HG02885 (cell line): ENCODE results near the gene TRAK2.
"Not testable (repeated sequence)": the region's sequence is repeated elsewhere in the genome, so short reads cannot be mapped to it uniquely, and the experiment has no call there.

ENCODE experiments used
- ATAC-seq: cut with Tn5 transposase; IDR thresholded peaks from one replicate; pipeline ENCODE4 v1.9.1; 2021; ENCODE audit warnings: mild to moderate bottlenecking; ENCODE audit not compliant: unreplicated experiment, poor library complexity

Gene TRAK2

GRCh38 chr2:201451292-201452057 lies at the start of gene TRAK2, which contains the start of gene STRADB:
TSS of gene TRAK2 (minus strand) at chr2:201451458. CDS start at chr2:201420507, 30,951 bp downstream.
TSS of gene STRADB (plus strand) at chr2:201451740. CDS start at chr2:201454841, 3,101 bp downstream.
- ATAC-seq: peak; percentile 96

GRCh38 chr2:201500534-201500933 lies 49.3 kb upstream of the TRAK2 start:
- no peak for ATAC-seq

- ATAC-seq: no peak
Measured at GRCh38 chr2:201496785-201497184, 45.5 kb upstream of the TRAK2 start.

- no peak for ATAC-seq
Measured at GRCh38 chr2:201490291-201490690, 39.0 kb upstream of the TRAK2 start.

GRCh38 chr2:201484805-201485204 lies 33.5 kb upstream of the TRAK2 start:
- no peak for ATAC-seq

GRCh38 chr2:201483758-201484157 lies 32.5 kb upstream of the TRAK2 start:
- ATAC-seq: not testable (repeated sequence)

GRCh38 chr2:201483342-201483741 lies 32.1 kb upstream of the TRAK2 start:
- no peak for ATAC-seq

GRCh38 chr2:201482543-201482942 lies 31.3 kb upstream of the TRAK2 start:
- ATAC-seq: no peak

- no peak for ATAC-seq
Measured at GRCh38 chr2:201472411-201472810, 21.2 kb upstream of the TRAK2 start.

- ATAC-seq: no peak
Measured at GRCh38 chr2:201471732-201472393, 20.6 kb upstream of the TRAK2 start.

- no peak for ATAC-seq
Measured at GRCh38 chr2:201470821-201471731, 19.8 kb upstream of the TRAK2 start.

- ATAC-seq: no peak
Measured at GRCh38 chr2:201467666-201468065, 16.4 kb upstream of the TRAK2 start.

GRCh38 chr2:201466050-201466675 lies 14.9 kb upstream of the TRAK2 start:
- ATAC-seq: no peak

GRCh38 chr2:201465524-201465971 lies 14.3 kb upstream of the TRAK2 start:
- no peak for ATAC-seq

GRCh38 chr2:201464547-201464946 lies 13.3 kb upstream of the TRAK2 start:
- no peak for ATAC-seq

- ATAC-seq: no peak
Measured at GRCh38 chr2:201460532-201460931, 9.3 kb upstream of the TRAK2 start.

- no peak for ATAC-seq
Measured at GRCh38 chr2:201458381-201458780, 7.1 kb upstream of the TRAK2 start.

GRCh38 chr2:201452922-201453643 lies 1.8 kb upstream of the TRAK2 start:
- ATAC-seq: no peak
